ENCODE results near the gene BTBD3.

Gene BTBD3

DNA sequence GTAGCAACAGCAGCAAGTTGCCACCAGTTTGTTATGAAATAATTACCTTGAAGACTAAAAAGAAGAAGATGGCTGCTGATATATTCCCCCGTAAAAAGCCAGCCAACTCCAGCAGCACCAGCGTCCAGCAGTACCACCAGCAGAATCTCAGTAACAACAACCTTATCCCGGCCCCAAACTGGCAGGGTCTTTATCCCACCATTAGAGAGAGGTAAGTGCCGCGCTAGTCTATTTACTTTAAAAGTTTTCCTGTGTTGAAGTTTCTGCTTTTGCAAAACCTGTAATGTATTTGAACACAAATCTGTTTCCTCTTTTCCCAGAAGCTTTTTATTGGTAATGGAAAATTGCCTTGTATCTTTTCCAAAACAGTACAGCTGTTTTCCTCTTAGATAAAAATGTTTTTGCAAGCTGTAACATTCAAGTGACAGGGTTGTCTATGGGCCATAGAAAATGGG is 725 bp downstream of the BTBD3 start:
- no peak for DNase-seq

DNA sequence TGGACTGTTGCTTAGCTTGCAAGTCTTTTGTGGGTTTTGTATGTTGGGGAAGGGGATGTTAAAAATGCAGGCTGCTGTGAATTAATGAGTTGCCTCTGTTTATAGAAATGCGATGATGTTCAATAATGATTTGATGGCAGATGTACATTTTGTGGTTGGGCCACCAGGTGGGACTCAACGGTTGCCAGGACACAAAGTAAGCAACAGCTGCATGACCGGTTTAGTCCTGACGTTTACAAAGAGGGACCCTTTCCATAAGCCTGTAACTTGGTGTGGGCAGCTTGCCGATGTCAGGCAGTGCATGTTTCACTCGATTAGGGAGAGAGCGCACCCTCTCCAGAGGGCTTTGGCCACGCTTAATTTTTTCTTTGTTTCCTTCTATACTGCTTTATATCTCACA is 1.3 kb downstream of the BTBD3 start:
- no peak for DNase-seq

DNA sequence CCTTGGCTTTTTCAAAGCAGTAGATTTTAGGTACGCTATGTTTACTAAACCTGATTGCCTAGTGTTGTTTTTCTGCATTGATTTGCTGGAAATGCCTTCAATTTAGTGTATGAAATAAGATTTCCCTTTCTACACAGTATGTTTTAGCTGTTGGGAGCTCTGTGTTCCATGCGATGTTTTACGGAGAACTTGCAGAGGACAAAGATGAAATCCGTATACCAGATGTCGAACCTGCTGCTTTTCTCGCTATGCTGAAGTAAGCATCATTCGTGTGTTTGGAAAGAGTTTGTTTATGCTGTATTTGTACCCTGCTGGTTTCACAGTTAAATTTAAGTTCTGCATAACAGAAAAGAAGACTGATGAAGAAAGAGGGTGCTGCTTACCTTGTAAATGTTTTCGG is 1.9 kb downstream of the BTBD3 start:
- DNase-seq = no peak

DNA sequence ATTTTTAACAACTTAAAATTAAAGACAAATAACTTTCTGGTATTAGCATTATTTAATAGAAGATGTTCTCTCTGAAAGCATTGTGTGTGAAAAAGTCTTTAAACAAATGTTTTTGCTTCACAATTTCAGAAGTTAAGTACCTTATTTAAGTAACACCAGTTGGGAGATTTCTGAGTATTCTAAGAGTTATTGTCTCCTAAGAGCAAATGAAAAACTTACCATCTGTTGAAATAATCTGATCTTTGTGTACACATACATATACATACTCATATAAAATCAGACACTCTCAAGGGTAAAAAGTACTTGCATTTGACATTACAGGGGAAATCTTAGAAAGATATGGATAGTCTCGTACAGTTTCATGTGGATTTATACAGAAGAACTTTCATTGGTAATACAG is 2.4 kb downstream of the BTBD3 start:
- no peak for DNase-seq

DNA sequence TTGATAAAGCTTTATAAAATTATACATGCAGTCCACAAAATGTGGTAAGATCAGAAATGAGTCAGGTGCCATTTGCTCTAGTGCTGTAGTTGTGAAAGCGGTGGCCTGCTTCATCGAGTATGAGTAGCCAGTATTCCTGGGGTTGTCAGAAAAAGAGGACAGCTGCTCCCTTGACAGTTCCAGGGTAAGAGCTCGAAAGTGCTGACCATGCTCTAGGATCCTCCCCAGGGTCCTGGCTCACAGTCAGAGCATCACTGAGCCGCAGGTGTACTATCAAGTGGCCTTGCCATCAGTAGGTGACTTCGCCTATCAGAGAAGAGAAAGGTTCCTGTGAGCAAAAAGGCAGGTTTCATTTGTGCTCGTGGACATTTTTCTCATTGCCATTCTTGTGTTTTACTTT is 3.6 kb downstream of the BTBD3 start:
- no peak for DNase-seq

DNA sequence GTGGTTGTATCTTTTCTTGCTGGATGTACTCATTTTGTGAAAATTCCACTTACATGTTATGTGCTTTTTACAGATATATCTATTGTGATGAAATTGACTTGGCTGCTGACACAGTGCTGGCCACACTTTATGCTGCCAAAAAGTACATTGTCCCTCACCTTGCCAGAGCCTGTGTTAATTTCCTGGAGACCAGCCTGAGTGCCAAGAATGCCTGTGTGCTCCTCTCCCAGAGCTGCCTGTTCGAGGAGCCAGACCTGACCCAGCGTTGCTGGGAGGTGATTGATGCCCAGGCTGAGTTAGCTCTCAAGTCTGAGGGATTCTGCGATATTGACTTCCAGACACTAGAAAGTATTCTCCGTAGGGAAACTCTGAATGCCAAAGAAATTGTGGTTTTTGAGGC is 4.9 kb downstream of the BTBD3 start:
- no peak for DNase-seq

DNA sequence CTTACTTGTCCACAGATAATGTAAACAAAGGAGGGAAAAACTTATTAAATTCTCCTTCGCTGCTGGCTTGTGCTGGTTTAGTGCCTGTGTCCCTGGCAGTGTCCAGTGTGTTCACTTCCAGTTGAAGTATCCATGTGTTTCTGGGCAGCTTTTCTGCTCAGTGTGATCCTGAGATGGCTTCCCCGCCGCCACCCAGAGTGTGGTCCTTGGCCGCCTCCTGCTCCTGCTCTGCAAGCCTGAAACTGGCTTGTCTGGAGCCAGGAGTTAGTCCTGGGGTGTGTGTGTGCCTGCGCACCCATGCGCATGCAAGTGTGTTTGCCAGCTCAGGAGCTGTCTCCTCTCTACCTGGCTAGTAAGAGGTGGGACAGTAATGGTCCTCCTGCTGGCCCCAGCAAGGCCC is 7.2 kb downstream of the BTBD3 start:
- DNase-seq = no peak

DNA sequence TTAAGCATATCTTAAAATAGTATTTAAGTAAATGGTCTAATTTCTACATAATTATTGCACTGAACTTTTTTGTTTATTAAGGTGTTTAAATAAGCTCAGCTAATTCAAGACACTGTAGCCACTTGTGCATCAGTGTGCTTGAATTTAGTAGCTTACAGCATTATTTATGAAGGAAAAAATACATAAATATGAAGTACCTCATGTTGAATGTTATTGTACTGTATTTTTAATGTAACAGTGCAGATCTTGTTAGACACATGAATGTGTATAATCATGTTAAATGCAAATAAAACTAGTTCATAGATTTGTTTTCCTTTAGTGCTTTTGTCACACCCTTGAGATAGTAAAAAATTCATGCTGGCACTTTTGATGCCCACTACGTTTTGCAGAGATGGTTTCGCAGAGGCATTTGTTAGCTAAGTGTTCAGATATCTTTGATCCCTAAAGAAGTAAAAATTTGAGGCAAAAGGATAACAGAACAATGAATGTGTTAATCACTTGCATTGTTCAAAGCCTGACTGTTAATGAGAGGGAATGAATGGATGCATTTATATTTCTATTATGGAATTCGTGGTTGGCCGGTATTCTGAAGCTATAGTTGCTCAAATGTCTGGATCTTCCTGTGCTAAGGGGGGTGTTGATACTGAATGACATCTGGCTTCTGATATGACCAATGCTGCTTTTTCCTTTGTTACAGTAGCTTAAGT is 8.8 kb downstream of the BTBD3 start:
- DNase-seq = no peak

DNA sequence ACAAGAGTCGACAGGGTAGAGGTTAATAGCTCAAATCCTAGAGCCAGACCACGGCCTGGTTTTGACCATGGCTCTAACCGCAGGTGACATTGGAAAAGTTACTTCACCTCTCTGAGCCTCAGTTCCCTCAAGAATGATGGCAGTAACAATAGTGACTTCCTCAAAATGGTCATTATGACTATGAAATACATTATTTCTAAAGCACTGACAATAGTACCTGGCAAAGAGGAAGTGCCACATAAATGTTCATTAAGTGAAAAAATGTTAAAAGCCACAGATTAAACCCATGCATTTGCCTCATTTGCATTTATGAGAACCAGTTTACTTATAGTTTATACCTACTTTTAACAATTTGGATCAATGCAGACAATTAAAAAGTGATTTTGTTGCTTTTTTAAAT is 12.3 kb downstream of the BTBD3 start:
- DNase-seq = no peak

DNA sequence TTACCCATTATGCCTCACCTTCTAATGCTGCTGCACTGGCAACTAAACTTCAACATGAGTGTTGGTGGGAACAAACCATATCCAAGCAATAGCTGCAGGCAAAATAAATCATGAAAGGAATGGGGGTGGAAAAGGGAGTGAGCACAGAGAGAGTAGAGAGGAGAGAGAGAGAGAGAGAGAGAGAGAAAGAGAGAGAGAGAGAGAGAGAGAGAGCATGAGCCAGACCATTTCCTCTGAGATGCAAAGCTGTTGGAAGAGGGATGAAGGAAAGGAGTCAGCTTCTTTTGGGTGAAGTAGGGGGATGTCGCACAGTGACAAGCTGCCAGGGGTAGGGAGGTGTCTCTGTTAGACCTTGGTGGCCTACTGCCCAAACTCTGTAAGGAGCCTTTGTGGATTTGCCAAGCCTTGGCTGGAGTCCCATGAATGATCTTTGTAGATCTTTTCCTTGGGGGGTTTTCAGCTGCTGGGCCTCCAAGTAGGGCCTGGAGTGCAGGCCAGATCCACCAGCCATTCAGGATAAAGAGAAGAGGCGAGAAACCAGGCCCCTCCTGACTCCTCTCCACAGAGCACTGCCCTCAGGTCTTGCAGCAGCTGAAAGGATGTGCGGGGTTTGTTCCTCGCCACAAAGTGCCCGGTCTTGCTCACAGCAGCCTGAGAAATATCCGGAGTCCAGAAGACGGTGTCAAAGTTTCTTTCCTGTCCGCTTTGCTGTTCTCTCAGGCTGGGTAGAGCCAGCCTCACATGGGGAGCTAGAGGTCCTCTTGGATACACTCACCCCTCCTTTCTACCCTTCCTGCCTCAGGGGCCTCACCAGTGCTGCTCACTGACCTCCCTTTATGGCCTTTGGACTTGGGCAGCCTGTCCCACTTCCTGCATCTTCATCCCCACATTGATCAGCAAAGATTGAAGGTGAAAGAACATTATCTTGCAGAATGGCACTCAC is 17.8 kb downstream of the BTBD3 start:
- DNase-seq = no peak

DNA sequence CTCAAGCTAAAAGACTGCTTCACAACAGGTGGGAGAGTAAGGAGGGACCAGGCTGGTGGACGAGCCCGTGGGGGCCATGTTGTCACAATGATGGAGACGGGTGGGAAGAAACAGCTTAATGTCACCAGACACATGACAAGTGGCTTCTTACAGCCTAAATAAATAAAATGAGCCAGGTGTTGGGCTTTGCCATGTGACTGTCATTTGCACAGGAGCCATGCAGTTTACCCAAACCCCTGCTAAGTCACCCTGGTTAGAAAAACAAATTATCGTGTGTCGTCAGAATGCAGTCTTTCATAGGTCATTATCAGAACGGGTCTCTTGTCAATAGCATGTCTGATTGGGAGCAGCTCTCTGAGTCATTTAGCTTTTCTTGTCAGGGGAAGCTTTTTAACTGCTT is 18.5 kb downstream of the BTBD3 start:
- no peak for DNase-seq

DNA sequence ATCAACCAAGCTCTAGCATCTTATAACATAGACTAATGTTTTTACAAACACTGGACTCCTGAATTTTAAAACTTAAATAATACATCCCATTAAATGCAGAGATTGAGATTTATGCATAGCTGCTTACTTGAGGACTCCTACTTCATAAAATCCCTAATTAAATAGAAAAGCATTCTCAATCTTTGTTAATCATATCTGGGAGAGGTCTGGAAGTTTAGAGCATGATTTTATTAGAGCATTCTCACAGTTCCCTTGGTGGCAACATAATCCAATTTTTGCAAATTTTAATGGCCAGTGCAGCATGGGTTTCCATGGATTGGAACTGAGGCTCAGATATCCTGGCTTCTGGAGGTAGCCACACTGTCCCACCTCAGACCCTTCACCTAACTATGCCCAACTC is 19.5 kb downstream of the BTBD3 start:
- DNase-seq = no peak

DNA sequence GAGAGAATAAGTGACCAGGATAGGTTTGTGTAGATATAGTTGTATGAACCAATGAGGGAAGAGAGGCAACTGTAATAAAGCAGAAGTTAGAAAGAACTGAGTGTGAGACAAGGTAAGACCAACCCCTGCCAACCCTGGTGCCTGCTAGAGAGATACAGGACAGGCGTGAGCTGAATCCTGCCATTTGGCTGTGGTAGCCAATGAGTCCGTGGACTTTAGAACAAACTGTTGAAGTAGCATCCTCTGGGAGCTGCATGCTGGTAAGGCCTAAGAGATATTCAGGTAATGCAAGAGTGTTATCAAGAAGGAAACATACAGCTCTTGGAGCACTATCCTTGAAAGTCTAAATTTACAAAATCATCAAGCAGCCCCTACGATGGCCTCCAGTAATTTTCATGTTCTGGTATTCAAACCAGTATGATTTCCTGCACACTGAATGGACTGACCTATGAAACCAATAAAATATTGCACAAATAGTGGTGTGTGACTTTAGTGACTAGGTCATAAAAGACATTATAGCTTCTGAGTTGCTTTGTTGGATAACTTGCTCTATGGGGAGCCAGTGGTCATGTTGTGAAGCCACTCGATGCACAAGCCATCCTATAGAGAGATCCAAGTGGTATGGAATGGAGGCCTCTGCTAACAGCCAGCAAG is 24.0 kb downstream of the BTBD3 start:
- DNase-seq = no peak

DNA sequence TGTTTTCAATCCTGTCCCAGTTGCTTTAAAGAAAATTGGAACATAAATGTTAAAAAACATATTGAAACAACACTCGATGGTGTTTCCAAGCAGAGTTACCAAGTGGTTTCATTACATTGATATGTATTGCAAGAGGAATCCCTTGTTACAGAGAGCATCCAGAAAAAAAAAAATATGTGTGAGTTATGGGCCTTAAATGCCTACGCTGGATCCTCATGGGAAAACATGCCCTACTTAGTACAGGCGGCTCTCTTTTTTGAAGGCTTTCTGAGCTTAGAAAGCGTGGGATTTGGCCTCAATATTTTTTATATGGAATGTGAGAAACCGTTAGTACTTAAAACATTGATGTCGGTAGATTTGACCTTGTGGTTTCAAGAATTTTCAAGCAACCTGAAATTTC is 26.1 kb downstream of the BTBD3 start:
- DNase-seq = no peak

DNA sequence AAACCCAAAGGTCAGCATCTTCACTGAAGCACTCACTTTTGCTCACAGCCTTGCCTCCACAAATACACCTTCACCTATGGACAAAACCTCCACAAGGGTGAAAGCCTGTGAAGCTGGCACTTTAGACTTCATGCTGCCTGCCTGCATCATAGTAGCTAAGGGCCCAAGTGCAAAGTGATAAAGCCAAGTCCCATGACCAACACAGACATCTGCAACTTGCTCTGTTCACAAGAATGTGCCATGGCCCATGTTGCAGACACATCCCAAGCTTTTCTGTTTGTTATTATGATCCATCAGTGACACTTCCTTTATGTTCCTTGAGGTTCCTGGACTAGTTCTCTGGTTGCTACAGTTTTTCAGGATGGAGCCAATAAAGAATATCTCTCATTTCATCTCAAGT is 31.1 kb downstream of the BTBD3 start:
- no peak for DNase-seq

DNA sequence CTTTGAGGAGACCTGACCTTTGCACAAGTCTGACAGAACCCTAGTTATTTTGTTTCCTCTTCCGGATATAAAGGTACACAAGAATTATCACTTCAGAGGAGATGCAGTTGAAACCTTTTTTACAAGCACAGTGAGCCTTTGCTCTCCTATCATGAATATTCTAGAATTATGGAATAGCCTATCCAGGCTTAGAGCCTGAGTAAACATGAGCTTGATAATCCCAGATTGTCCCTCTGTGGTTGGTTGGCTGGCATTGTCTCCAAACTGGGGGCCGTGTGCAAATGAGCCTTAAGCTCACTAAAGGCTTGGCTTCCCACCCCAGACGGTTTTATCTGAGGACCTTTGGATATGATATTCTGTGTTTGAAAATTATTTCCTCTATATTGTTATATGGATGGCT is 32.0 kb downstream of the BTBD3 start:
- DNase-seq = no peak

DNA sequence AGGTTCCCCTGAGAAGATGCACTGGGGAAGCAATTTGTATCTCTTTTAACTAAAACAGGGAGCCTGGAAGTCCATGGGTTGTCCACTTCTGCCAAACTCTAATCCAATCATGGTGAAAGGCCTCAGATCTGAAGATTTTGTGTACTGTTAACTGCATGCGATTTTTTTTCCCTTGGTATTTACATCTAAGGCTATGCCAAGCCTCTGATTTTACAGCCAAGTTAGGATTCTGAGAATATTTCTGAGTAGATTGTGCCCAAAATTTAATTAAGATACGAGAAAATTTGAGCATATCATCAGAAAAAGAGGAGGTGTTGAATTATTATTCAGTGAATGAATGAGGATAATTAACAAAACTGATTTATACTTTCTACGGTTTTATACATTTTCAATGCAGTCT is 34.0 kb downstream of the BTBD3 start:
- DNase-seq = no peak

DNA sequence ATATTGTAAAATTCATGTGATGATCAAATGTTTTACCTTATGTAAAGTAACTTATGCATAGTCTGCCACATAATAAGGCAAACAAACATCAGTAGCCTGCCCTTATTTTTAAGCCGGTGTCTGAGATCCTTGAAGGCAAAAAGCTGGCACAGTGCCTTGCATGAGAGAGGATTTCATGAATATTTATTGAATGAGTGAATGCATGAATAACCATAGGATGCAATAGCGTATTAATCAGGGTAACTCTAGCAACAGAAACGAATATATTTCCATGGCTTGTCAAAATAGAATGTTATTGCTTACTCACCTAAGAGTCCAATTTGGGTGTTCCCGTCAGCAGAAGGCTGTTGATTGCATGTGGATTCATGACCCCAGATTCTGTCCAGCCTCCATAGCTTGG is 34.9 kb downstream of the BTBD3 start:
- no peak for DNase-seq

DNA sequence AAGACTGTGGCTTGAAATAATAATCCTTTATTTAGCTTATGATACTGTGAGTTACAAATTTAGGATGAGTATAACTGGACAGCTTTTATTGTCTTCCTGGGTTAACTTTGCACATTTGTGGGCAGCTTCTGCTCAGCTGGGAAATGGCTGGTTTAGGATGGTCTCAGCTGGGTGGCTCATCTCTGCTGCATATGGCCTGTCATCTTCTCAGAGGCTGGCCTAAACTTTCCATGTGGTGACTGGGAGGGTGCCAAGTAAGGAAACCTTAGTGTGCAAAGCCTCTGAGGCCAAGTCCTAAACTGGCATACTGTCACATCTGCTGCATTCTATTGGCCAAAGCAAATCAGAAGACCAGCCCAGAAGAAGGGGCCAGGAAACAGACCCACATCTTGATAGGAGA is 40.2 kb downstream of the BTBD3 start:
- no peak for DNase-seq

DNA sequence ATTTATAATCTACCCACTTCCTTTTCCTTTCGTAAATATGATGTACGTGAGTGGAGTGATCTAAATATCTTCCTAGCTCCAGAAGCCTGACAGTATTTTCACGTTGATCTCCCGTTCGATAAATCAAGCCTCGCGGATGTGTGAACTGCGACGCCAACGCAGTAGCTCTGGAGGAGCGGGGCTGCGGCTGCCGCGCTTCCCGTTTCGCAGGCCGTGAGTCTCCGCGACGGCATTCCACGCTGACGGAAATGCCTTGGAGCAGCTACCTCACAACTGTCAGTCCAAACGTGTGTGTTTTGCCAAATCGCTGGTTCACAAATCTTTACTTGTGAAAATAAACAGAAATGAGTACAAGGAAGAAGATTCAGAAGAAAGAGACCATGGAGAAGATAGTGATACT is 41.2 kb downstream of the BTBD3 start:
- DNase-seq = no peak

DNA sequence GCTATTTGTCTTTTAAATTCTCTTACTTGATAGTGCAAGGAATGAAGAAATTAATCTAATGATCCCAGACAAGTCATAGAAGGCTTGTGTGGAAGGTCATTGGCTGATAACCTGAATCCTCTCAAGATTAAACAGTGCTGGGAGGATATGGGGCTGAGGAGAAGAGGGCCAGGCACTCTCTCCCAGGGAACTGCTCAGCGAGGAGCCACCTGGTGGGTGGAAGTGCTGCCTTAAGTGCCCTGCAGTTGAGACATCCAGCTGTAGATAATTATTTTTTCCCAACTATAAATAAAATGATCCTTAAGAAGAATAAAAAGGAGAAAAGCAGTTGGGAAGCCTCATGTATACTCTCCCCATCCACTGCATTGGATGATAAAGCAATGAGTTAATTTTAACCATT is 47.9 kb downstream of the BTBD3 start:
- DNase-seq = no peak

DNA sequence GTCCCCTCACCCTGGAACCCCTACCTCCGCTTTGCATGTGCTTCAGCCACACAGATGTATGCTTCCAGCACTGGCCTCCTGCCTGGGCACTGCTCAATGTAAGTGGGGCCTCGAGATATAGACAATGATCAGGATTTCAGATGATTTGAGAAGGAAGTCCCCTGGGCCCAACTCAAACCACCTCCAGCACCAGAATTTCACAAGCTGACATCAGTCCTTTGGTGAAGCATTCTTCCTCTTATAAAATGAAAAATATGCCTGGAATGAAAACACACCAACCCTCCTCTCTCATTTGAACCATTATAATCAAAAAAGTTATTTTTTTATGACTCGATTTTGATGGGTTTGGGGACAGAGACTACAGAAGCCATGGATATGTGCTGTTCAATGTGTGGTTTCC is 48.5 kb downstream of the BTBD3 start:
- DNase-seq = no peak

DNA sequence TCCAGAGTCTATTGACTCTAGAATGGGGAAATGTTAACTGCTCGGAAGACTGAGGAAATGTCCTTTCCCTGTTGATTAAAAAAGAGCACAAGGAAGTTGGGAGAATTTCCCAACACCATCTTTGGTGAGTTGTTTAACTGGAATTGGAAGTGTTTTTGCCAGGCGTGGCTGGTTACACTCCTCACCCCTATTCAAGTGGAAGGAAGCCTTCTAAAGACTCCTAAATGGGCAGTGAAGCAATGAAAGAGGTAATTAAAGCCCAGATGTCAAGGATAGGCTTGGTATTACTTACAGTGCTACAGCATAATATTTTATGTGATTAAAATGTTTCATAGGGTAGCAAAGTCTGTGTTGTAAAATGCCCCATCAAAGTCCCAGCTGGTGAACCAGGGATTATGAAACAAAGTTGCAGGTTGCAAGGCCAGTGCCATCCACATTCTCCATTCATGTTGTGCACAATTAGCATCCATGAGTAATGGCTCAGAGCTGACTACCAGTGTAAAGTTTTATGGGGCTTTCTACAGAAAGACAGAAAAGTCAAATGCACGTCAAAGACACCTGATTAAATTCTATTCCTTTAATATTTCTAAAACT is 52.6 kb downstream of the BTBD3 start:
- no peak for DNase-seq

DNA sequence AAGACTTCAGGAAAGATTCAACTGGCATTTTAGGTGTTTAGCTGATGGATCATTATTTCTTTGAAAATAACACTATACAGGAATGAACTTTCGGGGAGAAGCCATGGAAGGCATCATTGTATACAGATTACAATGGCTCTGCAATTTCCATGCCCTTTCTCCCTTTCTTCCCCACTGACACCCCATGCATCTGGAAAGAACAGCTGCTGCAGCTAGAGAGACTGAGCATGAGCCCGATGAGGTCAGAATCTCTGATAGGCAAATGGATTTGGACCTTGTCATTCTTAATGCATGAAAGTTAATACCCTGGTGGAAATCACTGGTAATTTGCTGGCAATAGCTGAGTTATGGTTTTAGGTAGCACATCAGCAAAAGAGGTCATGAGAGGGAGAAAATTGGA is 54.8 kb downstream of the BTBD3 start:
- DNase-seq = no peak

Measured in AML-193 (cell line).